ENCODE measurements around the gene TMEM266.

The TMEM266 gene

DNA sequence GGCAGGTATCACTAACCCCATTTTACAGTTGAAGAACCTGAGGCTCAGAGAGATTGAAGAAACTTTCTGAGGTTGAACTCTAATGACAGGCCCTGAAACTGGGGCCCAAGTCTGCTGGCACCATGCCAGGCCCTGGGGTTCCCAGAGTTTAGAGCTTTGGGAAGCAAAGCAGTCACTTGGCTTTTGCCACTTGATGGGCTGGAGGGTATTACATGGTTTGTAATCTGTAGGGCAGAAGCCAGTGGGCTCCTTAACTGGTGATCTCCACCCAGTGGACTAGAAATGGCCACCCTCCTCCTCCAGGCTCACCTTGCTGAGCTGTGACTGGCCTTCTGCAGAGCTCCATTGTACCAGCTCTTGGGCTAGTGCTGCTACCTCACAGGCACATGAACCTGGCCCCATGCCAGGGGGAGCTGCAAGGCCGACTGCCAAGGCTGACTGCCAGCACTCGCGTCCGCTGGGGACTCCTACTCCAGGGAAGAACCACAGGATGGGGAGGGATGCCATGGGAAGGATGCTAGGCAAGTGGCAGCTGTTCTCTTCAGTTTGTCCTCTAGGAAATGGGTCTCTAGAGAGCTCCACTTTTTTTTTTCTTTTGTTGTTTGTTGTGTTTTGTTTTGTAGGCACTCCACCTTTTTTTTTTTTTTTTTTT, 146.7 kb downstream of the TMEM266 start:
- no peak for DNase-seq

DNA sequence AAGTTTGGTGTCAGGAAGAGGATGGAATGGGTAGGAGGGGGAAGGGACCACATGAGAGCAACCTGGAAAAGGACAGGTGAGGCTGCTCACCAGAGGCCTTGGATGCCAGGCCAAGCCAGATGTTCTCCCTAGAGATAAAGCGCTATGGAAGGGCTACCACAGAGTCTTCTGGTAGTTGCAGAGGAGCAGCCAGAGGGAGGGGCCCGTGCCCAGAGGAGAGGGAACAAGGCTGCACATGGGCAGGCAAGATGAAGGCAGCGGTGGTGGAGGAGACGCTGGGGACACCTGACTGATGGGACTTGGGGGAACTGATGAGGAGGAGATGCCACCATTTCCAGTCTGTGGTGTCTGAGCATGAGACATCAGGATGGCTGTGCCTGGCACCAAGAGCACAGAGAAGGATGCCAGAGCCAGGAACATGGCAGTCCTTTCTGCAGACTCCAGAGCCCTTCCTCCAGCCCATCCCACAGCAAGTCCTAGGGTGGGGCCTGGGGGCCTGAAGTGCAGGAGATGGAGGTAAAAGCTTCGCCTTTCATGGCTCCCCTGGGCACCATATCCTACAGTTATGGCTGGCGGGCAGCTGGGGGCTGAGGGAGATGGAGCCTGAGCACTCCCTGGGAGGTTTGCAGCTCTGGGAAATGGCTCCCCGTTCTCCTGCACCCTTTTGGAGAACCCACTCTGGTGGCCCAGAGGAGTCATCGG, 148.4 kb downstream of the TMEM266 start:
- no peak for DNase-seq

DNA sequence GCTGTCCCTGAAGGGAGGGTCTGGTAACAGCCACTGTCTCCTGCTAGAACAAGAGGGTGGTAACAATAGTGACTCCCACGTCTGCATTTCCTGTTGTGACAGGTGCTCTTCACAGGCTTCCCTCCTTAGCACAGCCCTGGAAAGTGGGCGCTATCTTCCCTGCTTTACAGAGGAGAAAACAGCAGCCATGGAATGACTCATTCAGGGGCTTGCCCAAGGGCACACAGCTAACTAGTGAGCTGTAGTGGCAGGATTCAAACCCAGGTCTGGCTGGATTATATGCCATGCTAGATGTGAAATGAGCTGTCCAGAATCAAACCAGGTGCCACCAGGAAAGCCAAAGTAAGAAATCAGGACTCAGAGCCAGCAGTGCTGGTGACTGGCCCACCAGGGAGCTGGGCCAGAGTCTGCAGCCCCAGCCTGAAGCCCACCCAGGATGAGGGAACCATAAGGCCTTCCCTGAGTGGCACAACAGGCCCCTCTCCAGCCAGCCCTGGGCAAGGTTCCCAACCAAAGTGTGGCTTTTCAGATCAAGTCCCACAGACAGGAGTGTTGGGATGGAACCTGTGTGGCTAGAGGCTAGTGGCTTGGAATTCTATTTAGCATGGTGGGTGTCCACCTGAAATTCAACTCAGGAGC, 149.1 kb downstream of the TMEM266 start:
- DNase-seq, result no peak

DNA sequence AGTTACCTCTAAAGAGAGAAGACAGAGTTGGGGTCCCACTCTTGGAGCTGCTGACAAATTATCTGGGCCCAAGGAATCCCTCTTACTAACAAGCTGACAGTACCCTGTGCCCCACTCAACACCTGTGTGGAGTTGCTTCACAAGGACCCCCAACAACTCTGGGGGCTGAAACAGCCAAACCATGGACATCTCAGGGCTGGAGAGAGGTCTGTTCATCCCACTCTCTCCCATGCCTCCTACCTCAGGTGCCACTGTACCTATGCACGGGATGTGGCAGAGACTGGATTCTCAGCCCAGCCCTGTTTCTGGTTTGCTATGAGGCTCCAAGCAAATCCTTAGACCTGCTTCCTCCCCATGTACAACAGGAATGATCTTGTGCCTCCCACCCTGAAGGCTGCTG, 149.7 kb downstream of the TMEM266 start:
- no peak for DNase-seq

DNA sequence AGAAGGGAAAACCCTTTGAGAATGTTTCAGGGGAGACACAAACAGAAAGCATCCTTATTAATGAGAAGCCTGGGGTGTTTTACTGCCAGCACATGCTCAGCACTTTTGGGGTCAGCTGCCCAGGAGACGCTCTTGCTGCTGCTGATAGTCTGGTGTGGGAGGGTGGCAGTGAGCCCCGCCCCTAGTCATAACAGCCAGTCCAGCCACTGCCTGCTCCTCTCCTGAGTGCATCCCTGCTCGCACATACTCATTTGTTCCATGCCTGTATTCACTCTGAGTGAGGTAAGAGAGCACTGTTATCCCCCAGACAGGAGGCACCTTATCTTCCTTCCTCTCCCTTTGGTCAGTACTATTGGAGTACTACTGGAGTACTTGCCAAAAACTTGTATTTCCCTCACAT, 150.2 kb downstream of the TMEM266 start:
- no peak for DNase-seq

DNA sequence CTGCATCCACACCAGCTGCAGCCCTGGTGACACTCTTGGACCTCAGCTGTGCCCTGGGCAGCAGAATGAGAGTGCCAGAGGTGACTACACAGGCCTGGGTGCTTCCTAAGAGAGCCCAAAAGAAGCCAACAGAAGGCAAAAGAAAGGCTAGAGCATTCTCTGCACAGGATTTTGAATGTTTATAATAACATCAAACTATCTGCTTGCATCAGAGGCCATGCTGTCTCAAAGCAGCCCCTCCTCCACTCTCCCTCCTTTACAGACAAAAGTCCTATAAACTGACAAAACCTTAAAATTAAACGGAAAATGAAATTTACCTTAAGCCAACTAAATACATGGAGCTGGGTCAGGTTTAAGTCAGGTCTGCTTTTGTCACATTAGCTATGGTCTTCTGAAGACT, 155.8 kb downstream of the TMEM266 start:
- DNase-seq, result no peak

DNA sequence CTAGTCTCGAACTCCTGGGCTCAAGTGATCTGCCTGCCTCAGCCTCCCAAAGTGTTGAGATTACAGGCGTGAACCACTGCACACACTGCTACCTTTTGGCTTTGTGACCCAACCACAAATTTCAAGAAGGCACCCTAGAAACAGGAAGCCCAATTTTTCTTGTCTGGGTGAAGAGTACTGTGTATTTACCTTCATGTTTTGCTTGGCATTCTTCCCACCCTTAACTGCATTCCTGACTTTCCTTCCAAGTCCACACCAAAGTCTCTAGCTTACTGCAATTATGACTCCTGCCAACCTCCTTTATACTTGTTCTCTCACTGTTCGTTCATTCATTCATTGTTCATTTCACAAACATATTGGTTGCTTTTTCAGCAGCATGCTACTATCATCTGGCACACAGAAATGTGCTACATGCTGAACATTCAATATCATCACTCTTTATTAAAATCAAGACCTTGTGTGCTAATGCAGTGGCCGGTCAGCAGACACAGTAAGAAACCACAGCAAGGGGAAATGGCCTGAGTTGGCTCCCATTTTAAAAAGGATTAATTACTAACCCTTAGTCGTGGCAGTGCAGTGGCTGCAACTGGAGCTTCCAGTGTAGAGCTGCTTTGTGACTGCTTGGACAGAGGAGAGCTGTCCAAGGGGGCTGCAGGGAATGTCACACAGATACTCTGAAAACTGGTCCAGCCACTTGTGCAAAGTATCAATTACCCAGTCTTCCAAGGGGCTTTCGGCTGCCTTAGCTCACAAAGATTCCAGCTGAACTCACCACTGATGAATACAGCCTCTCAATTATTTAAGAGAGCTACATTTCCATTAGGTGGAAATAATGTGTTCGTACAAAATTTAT, 157.5 kb downstream of the TMEM266 start:
- DNase-seq, result no peak

DNA sequence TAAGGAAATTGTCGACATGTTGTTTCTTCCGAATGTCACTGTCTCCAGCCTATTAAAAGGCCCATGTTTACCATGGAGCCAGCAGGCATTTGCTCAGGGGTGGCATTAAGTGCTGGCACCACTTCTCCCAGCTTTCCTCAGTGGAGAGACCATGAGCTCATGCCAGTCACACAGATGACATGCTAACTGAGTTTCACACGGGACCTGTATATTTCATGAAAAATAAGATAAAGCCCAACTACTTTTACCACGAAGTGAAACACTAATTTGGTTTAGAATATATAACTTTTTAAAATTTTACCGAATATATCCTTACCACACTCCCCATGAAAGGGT, 158.1 kb downstream of the TMEM266 start:
- no peak for DNase-seq

DNA sequence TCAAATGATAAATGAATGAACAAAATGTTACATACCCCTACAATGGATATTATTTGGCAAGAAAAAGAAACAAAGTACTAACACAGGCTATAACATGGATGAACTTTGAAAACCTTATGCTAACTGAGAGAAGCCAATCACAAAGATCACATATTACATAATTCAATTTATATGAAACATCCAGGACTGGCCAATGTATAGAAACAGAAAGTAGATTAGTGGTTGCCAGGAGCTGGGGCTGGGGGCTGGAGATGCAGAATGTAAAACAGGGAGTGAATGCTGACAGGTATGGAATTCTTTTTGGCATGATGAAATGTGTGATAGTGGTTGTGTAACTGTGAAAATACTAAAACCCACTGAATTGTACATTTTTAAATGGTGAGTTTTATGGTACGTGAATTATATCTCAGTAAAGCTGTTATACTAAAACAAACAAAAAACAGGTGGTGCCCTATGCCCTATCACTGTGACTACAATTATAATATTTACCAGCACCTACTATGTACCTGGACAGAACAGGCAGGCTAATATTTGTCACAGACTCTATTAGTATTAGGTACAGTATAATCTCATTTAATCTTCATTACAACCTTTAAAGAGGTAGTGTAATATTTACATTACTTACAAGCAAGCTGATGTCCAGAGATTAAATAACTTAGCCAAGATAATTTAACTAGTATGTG, 161.4 kb downstream of the TMEM266 start:
- no peak for DNase-seq

DNA sequence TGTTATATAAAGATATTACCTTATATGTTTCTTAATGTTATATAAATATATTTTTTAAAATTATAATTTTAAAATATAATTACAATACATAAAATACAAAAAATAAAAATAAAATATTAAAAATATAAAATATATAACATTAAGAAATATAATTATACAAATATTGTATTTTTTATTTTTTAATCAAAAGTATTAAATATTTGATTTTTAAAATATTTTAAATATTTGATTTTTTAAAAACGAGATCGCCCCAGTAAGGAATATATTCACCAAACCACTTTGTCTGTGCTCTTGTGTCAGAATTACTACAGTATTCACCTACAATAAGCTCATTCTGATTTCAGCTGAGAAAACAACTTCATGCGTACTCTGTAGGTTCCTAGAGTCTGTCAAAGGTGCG, 162.4 kb downstream of the TMEM266 start:
- no peak for DNase-seq

DNA sequence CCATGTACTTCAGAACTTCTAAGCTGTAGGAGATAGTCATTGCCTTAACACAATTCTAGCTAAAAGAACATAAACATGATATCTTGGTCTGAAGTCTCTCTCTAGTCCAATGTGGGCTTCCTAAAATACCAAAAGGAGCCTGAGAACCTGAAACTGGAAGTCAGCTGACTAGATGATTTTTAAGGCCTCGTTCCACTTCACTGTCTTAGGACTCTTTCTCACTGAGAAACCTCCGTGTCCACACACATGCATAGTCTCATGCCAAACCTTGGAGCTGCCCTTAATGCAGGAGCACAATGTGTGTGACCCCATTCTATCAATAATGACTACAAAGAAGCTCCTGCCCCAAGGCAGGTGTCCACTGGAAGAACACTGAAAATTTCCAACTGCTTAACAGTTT, 163.7 kb downstream of the TMEM266 start:
- DNase-seq, result no peak

DNA sequence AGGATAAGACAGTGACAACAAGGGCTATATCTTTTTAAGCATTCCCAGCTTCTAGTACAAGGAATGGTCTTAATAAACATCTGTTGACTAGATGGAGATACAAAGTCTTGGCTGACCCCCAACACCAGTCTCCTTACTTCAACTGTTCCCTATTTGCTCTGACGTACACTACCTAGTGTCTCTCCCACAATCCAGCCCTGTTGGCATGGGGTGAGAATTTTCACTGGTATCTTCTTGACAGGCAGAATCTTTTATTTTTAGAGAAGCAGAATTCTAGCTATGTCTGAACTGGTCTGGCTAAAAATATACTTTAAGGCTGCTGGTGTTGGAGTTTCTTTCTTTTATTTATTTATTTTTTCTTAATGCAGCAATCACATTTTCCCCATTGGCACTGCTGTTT, 169.5 kb downstream of the TMEM266 start:
- DNase-seq, result no peak

DNA sequence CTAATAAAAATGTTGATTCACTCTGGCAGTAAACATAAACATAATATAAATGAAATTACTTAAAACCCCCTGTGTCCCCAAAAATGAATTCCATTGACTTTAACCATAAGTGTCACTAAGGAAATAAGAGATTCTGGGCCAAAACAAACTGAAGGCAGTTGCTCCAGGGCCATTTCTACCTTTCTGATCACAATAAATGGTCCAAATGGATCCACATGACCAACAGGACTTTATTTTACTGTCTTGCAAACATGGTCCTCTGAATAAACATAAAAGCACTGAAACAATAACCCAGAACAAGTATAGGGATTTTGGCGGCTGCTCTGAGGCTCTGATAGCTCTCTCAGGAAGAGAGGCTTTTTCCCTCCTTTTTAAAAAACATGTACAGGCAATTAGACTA, 174.1 kb downstream of the TMEM266 start:
- DNase-seq, result no peak

DNA sequence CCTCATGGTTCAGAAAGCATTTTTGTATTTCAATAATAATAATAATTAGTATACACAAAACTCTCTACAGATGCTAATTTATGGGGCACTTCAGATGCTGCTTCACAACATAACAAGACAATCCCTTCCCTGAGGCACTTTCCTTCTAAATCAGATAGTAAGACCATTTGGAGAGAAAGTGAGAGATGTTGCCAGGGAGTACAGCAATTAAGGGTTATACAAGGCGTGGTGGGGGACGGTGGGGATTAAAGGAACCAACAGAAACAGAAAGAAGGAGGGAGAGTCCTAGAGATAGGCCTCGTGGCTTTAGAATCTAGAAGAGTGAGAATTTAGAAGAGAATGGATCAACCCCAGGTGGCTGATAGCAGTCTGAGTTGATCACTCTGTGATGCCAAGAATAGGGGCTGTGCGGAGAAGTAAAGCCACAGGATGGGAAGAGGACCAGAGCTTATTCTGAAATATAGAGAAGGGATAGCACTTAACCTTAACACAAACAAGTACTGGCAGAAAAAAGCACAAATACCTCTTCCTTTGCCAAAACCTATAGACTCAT, 174.6 kb downstream of the TMEM266 start:
- no peak for DNase-seq

DNA sequence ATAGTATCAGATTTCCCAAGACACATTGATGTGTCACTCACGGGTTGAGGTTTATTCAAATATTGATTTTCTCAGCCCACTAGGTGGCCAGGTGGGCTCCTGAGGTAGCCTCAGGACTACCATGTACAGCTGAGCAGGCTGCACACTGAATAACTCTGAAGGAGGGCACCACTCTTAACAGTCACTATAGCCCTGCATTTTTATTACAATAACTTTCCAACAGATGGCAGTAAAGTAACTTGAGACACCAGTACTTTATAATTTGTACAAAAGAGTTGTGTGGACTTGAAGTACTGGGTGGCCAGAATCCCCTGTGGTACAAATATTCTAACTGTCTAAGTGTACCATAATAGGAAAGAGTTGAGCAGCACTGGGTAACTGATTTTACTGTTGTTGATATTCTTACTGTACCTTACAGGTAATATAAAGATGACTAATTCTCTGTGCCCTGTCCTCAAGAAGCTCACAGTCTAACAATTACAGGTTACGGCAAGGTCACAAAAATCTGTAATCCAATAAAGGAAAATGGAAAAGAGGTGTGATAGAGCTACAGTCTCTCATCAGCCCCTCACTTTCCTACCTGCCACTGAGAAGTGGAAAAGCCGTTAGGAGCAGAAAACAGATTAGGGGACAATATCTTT, 175.5 kb downstream of the TMEM266 start:
- DNase-seq, result no peak

DNA sequence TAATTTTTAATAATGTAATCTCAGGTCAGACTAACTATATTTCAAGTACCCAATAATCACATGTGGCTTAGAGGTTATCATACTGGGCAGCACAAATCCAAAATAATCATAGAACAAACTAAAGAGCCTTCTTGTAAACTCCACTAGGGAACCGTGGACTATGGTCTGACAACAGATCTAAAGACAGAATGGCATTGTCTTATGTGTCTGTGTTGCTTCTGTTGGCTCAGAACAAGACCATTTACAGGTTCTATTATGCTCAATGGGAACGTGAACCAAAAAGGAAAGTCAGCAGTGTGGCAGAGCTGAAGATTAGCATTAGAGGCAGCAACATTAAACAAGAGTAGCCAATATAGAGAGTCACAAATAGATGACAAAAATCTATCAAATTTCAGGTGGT, 176.6 kb downstream of the TMEM266 start:
- no peak for DNase-seq

DNA sequence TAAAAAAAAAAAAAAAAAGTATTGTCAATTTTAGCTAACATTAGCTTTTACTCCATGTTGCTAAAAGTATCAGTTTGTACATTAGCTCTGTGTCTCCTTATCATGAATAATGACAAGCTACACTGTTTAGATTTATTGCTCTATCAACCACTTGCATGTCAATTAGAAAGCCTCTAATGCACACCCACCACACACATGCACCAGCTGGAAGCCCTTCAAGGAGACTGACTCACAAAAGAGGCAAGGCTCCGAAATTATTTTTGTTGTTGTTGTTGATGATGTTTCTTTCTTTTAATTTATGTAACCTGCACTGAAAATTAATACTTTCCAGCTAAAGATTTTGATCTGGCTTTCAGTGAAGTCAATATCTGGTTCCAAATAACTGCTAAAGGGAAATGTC, 180.0 kb downstream of the TMEM266 start:
- no peak for DNase-seq

DNA sequence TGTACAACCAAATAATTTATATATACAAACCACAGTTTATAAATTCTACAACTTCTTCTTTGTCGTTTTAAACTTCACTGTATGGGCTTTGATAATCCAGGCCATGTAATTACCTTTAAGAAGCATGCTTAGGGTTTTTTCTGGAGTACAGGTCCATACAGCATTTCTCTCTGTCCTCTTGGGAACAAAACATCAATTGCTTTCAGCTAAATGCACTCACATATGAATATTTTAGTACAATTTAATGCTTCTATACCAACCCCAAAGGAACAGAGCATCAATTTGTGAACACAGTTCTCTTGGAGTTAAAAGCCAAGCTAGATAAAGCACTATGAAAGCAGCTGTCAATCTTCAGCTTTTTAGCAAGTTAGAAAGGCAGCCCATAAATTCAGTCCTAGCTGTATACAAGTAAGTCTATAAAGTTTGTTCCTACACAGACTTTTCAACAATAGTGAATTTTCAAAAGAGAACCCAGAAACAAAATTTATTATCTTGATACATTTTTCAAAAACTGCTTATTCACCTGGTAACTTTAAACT, 185.4 kb downstream of the TMEM266 start:
- DNase-seq, result no peak

DNA sequence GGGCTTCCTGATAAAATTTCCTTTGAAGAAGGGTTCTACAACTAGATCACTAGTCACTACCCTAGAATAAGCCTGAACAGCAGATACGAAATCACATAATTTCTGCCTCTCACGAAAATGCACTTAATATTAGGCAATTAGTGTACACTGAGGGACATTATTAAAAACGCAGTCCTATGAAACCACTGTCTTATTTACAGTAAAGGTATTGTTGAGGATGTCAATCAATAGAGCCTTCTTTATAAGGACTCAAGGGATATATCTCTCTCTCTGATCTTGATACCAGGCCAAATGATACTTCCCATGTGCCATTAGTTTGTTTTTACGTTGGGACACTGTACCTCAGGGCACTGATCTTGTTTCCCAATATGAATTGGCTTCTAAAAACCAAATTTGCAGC, 191.9 kb downstream of the TMEM266 start:
- no peak for DNase-seq

DNA sequence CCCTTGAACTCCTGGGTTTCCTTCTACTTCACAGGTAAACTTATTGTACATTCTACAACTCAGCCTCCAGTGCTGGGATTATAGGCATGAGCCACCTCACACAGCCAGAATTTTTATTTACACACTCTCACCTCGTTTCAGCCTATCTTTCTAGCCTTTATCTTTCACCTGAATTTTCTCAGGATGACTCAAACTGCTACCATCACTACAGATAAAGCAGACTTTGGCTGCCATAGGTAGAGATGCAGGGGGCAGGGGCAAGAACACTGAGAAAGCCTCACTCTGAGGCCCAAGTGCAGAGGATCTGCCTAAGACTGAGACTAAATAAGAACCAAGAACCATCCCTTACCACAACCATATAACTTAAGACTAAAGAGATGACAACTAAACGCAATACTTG, 192.5 kb downstream of the TMEM266 start:
- DNase-seq, result no peak

DNA sequence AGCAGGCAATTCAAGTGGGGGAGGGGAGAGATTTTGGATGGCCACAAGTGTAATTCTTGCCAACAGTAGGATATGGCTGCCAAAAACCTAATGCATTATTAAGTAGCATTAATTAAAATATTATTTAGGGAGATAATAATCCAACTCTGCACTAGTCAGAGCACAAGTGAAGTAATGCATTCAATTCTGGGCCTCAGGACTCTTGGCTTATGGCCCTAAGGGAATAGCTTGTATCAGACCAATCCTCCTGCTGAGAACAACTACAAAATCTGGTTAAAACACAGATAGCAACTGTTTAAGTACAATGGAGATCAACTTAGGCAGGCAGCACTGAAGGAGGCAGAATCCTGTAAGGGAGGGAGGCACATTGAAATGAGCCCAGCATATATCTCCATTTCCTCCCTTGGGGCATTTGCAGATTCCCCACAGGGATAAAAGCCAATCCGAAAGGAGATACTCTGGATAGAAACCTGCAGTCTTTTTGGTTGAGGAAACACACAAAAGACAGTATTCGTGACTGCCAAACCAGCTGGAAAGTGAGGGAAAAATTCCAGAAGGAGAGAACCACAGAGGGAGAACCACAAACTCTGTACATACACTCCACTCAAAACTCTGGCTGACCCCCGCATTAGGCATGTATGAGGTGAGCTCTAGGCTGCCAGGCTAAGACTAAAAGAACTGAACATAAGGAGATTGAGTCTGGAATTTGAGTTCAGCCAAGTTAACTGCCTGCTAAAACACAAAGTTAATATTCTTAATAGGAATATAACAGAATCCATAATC, 194.1 kb downstream of the TMEM266 start:
- DNase-seq, result no peak
